Measurements from ENCODE around the gene PRIMA1. TPM values are rescaled to one million over a fixed set of nuclear protein-coding genes. Genes with fewer than 3 reads are reported as not detected.

PRIMA1 gene
- total RNA-seq, 4 donors from 2014 or later = 2.6 to 9.0 (median 4.1) TPM

DNA sequence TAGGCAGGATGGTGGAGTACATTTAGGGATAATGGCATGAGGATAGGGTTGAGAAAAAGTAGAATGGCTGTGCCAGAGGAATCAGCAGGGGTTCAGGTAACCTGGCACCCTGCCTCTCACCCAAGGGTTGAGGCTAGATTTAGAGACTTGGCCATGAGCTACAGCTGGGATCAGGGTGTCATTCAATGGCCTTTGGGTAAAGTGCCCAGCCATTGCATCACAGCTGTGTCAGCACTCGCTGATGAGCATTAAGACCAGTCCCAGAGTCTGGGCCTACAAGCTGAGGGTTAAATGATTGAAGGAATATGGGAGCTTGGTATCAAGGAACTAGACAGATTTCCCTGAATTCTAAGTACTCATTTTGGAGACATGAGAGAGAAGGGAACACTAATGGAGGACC, 113.9 kb downstream of the PRIMA1 start:
- DNase-seq (ENCODE audit: low spot score in 2 of 2) = no peak
- intact Hi-C loops (cut with DNase I; ENCODE audit: low total_unique reads) = no loop called here
- WGBS, 2 donors = 95 to 96% methylated on average over 1 of the region's 1 CpG

DNA sequence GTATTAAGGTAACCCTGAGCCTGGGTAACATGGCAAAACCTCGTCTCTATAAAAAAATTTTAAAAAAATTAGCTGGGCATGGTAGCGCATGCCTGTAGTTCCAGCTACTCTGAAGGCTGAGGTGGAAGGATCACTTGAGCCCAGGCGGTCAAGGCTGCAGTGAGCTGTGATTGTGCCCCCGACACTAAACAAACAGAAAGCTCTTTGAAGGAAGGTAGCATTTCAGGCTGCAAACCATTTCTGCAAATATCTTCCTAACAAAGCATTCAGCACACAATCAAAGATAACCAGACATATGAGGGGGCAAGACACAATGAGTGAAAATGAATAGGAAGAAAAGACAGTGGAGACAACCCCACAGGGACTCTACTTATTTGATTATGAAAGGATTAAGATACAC, 118.7 kb downstream of the PRIMA1 start:
- intact Hi-C loops (cut with DNase I; ENCODE audit: low total_unique reads) = no loop called here
- WGBS, 2 donors = 88 to 92% methylated on average over 4 of the region's 4 CpGs

More for the DNA sequence above, 113.9 kb downstream of the PRIMA1 start:
- no peak for TF ChIP-seq POLR2A (IDR thresholded peaks at IDR 0.05)
- TF ChIP-seq, protein P1, sequence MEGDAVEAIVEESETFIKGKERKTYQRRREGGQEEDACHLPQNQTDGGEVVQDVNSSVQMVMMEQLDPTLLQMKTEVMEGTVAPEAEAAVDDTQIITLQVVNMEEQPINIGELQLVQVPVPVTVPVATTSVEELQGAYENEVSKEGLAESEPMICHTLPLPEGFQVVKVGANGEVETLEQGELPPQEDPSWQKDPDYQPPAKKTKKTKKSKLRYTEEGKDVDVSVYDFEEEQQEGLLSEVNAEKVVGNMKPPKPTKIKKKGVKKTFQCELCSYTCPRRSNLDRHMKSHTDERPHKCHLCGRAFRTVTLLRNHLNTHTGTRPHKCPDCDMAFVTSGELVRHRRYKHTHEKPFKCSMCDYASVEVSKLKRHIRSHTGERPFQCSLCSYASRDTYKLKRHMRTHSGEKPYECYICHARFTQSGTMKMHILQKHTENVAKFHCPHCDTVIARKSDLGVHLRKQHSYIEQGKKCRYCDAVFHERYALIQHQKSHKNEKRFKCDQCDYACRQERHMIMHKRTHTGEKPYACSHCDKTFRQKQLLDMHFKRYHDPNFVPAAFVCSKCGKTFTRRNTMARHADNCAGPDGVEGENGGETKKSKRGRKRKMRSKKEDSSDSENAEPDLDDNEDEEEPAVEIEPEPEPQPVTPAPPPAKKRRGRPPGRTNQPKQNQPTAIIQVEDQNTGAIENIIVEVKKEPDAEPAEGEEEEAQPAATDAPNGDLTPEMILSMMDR (IDR thresholded peaks at IDR 0.05) = no peak
- no peak overlapping the region for H3K4me3 ChIP-seq (ENCODE audit: low read depth, poor library complexity, severe bottlenecking)

More for the DNA sequence above, 118.7 kb downstream of the PRIMA1 start:
- peak in 1 of 2 donors; percentile 40 for DNase-seq (ENCODE audit: low spot score in 2 of 2)
- H3K4me3 ChIP-seq (ENCODE audit: low read depth, poor library complexity, severe bottlenecking) = no peak overlapping the region
- TF ChIP-seq, protein P1 (IDR thresholded peaks at IDR 0.05) = no peak
- no peak for TF ChIP-seq POLR2A (IDR thresholded peaks at IDR 0.05)

Other genes starting within 250 kb of the PRIMA1 start
- not detected for gene FAM181A, start 138.9 kb upstream of the PRIMA1 start, total RNA-seq
- gene ASB2, start 188.1 kb upstream of the PRIMA1 start, total RNA-seq = 1 to 10 TPM in 2 of 4 donors, under 1 TPM in 2; 0.46 to 5.4 (median 1.8) TPM
- not detected for gene CCDC197, start 208.8 kb upstream of the PRIMA1 start, total RNA-seq
- 10 to 100 TPM; 12.6 to 25.0 (median 21.5) TPM for gene OTUB2, start 237.9 kb upstream of the PRIMA1 start, total RNA-seq